HG02981 (cell line): ENCODE data around the gene SH2D6.
"Not testable (repeated sequence)": the region's sequence is repeated elsewhere in the genome, so short reads cannot be mapped to it uniquely, and the experiment has no call there.

Experiments
- ATAC-seq: cut with Tn5 transposase; IDR thresholded peaks from one replicate; pipeline ENCODE4 v1.9.1; 2021; ENCODE audit warnings: mild to moderate bottlenecking, moderate library complexity; ENCODE audit not compliant: unreplicated experiment

Gene SH2D6

DNA sequence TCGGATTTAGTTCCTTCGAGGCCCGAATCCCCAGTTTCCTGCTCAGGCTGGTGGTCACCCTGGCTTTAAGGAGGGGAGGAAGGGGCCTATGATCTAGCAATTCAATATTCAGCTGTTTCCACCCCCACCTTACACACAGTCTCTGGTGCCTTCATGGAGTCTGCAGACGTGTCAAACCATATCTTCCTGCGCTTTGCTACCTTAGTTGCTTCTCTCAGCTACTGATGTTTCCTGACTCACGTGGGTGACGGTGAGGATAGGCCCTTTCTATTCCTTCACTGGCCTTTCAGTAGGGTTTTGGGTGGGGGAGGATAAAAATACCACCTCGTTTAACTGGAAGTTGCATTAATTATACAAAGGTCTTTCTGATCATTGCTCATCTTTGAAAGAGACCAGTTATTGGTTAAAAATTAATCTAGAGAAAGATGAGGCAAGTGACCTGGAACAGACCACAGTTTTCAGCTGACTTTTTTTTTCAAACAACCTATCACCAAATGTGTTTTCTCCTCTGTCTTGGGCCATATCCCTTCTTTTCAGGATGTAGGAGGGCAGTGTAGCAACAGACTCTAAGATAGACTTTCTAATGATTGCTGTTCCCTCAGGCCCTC, 49.7 kb downstream of the SH2D6 start:
- ATAC-seq = no peak

DNA sequence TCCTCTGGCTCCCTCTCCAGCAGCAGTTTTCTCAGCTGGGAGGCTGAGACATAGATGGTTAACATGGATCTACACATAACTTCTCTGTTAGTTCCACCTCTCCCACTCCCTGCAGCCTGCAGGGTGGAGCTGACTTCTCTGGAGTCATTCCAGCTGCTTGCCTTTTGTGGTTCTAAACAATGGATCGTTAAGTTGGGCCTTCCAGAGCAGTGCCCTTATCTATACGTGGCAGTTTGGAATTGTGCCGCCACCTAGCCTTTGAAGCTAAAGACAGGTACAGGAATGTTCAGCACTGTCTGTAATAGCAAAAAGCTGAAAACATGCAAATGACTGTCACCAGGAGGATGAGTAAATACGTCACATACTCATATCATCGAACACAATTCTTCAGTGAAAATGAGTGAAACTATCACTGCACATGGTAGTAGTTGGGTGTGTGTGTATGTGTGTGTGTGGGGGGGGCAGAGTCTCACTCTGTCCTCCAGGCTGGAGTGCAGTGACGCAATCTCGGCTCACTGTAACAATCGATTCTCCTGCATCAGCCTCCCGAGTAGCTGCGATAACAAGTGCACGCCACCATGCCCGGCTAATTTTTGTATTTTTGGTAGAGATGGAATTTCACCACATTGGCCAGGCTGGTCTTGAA, 50.3 kb downstream of the SH2D6 start:
- ATAC-seq = no peak

DNA sequence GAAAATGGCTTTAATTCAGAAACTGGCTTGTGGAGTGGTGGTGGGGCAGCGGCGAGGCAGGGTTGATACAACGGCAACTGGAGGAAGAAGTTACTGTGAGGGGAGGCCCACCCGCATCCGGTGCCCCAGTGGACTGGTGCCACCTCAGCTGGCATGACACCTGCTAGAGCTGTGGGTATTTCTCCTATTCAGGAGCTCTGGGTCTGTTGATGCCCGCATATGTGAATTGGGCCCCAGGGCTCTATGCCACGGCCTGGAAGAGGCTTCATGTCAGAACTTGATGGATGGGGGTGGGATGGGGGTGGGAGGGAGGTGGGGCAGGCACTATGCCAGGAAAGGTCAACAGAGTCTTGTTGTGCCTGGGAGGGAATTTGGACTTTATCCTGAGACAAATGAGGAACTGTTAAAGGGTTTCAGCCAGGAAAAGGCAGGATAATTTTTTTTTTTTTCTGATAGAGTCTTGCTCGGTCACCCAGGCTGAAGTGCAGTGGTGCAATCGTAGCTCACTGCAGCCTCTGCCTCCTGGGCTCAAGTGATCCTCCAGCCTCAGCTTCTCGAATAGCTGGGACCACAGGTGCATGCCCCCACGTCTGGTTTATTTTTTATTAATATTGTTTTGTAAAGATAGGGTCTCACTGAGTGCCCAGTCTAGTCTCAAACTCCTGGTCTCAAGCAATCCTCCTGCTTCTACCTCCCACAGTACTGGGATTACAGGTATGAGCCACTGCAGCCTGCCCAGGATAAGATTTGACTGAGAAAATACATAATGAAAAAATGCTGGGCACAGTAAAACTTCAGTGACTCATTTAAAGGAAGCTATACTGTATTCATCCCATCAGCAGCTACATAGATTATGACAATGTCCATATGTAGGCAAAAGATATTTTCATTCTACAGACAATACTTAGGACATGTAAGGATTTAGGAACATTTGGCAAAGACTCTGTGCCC, 52.6 kb downstream of the SH2D6 start:
- ATAC-seq = no peak

DNA sequence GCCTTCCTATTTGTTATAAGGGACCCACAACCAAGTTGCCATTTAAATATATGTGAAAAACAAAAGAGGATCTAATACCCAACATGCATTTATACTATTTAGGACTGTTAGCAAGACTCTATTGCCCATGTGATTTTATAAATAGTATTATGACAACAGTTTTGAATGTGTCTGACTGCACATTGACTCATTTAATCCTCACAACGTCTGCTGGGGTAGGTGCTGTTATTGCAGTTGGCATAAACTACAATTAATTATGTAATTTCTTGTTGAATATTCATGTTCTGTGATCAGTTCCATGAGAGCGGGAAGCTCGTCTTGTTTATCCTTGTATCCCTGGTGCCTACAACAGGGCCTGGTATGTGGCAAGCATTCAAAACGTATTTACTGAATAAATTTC, 53.7 kb downstream of the SH2D6 start:
- ATAC-seq = no peak

DNA sequence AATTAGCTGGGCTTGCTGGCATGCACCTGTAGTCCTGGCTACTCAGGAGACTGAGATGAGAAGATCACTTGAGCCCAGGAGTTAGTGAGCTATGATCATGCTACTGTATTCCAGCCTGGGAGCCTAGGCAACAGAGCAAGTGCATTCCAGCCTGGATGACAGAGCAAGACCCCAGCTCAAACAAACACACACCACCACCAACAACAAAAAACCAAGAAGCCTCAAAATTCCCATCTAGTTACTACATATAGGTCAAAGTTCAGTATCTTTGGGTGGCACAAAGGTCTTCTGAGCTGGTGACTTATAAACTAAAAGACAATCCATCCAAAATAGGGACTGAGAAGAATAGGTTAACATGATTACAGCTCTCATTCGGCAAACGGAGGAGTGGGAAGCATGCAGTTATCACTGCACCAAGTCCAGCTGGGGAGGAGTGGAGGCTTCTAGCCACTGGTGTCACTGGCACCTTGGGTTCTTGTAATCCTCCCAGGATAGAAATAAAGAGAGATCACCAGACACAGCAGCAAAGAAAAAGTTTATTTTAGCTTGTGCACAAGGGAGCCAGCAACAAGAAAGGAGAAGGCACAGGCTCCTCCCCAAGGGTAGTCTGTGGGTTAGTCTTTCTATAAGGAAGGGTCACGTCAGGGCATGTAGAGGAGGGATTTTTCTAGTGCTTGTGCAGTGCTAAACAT, 57.4 kb downstream of the SH2D6 start:
- no peak for ATAC-seq

DNA sequence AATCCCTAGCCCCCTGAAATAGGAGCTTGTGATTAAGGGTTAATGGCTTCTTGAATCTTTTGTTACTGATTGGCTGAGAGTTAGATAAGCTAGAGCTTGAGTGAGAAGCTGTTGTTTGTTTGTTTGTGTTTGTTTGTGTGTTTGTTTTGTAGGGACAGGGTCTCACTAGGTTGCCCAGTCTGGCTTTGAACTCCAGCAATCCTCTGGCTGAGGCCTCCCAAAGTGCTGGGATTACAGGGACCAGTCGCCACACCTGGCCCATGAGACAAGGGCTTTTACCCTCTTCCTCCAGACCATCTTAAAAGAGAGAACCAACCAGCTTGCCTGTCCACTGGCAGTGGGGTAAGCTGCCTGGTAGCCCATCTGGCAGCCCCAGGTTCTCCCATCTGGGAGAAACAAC, 58.1 kb downstream of the SH2D6 start:
- no peak for ATAC-seq

DNA sequence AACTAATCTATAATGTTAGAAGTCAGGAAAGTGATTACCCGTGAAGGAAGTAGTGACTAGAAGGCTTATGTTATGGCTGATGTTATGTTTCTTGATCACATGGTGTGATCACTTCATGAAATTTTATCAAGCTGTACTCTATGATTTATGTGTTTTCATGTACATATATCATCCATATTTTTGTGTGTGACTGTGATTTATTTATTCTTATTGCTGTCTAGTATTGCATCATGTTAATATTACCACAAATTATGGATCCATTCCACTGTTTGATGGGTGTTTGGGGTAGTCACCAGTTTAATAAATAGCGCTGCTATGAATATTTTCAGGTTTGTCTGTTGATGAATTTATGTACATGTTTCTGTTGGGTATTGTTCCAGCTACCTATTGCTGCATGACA, 59.4 kb downstream of the SH2D6 start:
- no peak for ATAC-seq

DNA sequence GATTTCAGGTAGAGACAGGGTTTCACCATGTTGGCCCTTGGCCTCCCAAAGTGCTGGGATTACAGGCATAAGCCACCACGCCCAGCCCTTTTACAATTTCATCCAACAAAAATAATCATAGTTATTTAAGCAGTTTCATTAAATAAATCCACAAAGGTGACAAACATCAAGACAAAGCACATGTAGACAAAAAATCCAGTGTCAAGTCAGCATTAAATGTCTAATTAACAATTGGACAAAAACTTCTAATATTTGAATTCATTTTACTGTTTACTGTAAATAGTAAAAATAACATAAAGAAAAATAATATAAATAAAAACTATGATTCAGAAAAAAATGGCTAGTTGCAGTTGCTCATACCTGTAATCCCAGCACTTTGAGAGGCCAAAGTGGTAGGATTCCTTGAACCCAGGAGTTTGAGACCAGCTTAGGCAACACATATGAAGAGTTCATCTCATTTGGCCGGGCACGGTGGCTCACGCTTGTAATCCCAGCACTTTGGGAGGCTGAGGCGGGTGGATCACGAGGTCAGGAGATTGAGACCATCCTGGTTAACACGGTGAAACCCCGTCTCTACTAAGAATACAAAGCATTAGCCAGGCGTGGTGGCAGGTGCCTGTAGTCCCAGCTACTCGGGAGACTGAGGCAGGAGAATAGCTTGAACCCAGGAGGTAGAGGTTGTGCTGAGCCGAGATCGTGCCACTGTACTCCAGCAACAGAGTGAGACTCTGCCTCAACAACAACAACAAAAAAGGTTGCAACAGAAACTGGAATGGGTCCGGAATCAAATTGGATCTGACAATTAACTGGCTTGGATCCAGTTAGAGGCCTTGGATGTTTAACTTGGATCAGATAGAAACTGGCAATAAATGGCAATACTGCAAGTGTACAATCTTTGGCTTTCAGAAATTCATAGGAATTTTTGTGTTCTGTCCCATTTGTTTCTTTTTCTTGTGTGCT, 63.6 kb downstream of the SH2D6 start:
- no peak for ATAC-seq

DNA sequence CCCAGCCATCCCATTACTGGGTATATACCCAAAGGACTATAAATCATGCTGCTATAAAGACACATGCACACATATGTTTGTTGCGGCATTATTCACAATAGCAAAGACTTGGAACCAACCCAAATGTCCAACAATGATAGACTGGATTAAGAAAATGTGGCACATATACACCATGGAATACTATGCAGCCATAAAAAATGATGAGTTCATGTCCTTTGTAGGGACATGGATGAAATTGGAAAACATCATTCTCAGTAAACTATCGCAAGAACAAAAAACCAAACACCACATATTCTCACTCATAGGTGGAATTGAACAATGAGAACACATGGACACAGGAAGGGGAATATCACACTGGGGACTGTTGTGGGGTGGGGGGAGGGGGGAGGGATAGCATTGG, 66.1 kb downstream of the SH2D6 start:
- ATAC-seq = not testable (repeated sequence)

DNA sequence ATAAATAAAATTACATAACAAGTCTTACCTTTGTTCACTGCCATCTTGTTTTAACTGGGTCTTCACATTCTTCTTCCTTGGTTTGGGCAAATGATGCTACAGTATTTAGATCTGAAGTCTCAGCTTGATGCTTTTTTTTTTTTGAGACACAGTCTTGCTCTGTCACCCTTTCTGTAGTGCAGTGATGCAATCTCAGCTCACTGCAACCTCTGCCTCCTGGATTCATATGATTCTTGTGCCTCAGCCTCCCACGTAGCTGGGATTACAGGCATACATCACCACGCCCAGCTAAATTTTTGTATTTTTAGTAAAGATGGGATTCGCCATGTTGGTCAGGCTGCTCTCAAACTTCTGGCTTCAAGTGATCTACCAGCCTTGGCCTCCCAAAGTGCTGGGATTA, 67.3 kb downstream of the SH2D6 start:
- ATAC-seq = no peak
